ENCODE results near the gene ATXN1. TPM values are rescaled to one million over a fixed set of nuclear protein-coding genes. Genes with fewer than 3 reads are reported as not detected.
A peak's percentile ranks its signal among the peaks of the same experiment; 100 is the strongest.
"Not testable (repeated sequence)": the region's sequence is repeated elsewhere in the genome, so short reads cannot be mapped to it uniquely, and the experiment has no call there.

The ATXN1 gene
- total RNA-seq, 1 donor from 2014 or later = 3.9 TPM

- Mint-ChIP-seq H3K4me3 (no peak overlapping the region), H3K9me3 (no peaks in the 10 kb centered on the region), H3K27ac (ENCODE audit: unreplicated experiment) (no peak overlapping the region), H3K27me3 (ENCODE audit: low read depth) (peaks cover 2% of the 10 kb centered on the region), H3K4me1 (peaks cover 12% of the 10 kb centered on the region), H3K36me3 (ENCODE audit: low read depth) (no peaks in the 10 kb centered on the region)
- TF ChIP-seq CTCF (conservative IDR thresholded peaks at IDR 0.05) = no peak
- DNase-seq (ENCODE audit: low read depth, low spot score) = no peak
Observed at GRCh38 chr6:16380220-16380809, 380.9 kb downstream of the ATXN1 start.

GRCh38 chr6:16378360-16378759 lies 382.9 kb downstream of the ATXN1 start:
- not testable (repeated sequence) for H3K9me3 Mint-ChIP-seq; H3K4me3 Mint-ChIP-seq; H3K27ac Mint-ChIP-seq (ENCODE audit: unreplicated experiment); H3K27me3 Mint-ChIP-seq (ENCODE audit: low read depth); H3K36me3 Mint-ChIP-seq (ENCODE audit: low read depth); DNase-seq (ENCODE audit: low read depth, low spot score)
- H3K4me1 Mint-ChIP-seq = peaks cover 22% of the 10 kb centered on the region

DNA sequence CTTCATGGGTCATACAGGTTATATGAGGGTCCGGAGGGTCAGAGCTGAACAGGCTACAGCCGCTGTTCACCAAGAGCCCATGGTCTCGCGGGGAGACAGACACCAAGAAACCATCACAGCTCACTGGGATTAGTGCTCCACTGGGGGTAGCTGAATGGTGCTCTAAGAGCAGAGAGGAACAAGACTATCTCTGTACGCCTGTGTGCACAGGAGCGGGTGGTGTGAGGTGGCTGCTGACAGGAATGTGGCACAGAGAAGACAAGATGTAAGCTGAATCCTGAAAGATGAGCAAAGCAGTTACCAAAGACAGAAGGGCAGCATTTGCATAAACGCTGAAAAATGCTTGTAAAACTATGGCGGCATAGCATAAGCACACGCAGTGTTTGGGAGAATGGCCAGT lies 383.8 kb downstream of the ATXN1 start:
- DNase-seq (ENCODE audit: low read depth, low spot score) = no peak
- Mint-ChIP-seq H3K27ac (ENCODE audit: unreplicated experiment) (no peak overlapping the region), H3K36me3 (ENCODE audit: low read depth) (no peaks in the 10 kb centered on the region), H3K9me3 (no peaks in the 10 kb centered on the region), H3K4me1 (peaks cover 22% of the 10 kb centered on the region), H3K4me3 (no peak overlapping the region), H3K27me3 (ENCODE audit: low read depth) (no peaks in the 10 kb centered on the region)
- no peak for TF ChIP-seq CTCF (conservative IDR thresholded peaks at IDR 0.05)

DNA sequence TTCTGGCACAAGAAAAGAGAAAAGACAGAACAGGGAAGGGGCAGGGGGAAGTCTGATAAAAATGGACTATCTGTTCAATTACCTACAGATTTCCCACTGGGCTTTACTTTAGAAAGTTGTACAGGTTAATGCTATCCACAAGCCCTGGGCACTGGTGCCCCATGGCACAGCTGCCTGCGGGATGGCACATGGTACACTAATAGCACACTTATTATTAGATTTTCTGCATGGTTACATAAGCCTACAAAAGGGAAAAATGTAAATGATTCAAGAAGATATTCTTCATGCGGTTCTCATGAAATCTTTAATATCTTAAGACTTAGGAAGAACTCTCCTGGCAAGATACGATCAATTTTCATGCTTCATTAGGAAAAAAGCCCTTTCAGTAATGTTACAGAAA lies 385.4 kb downstream of the ATXN1 start:
- Mint-ChIP-seq H3K4me3 (no peak overlapping the region), H3K9me3 (no peaks in the 10 kb centered on the region)
- TF ChIP-seq CTCF (conservative IDR thresholded peaks at IDR 0.05) = no peak

DNA sequence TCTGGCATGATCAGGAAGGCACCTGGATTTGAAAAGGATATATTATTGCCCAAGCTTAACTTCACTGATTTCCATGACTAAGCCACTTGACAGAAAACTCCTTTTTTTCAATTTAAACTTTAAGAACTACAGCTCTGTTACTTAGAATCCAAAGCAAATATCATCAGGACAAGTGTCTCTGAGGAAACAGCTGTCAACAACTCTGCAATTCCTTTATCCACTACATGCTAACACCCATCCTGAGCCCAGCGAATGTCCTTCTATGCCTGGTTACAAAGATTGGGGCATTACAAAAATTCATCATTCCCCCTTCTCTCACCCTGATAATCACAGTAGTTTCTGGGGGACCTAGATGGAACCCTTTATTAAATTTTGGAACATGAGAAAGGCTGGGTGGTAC lies 386.1 kb downstream of the ATXN1 start:
- no peaks in the 10 kb centered on the region for H3K36me3 Mint-ChIP-seq (ENCODE audit: low read depth)
- TF ChIP-seq CTCF (conservative IDR thresholded peaks at IDR 0.05) = no peak
- no peak for DNase-seq (ENCODE audit: low read depth, low spot score)
- peak overlapping the region; percentile 48 for H3K4me3 Mint-ChIP-seq
- no peaks in the 10 kb centered on the region for H3K9me3 Mint-ChIP-seq
- no peak overlapping the region for H3K27ac Mint-ChIP-seq (ENCODE audit: unreplicated experiment)
- peaks cover 22% of the 10 kb centered on the region for H3K4me1 Mint-ChIP-seq
- no peaks in the 10 kb centered on the region for H3K27me3 Mint-ChIP-seq (ENCODE audit: low read depth)

More for the DNA sequence above, 385.4 kb downstream of the ATXN1 start:
- Mint-ChIP-seq H3K27me3 (ENCODE audit: low read depth) (no peaks in the 10 kb centered on the region), H3K4me1 (peaks cover 22% of the 10 kb centered on the region), H3K36me3 (ENCODE audit: low read depth) (no peaks in the 10 kb centered on the region), H3K27ac (ENCODE audit: unreplicated experiment) (no peak overlapping the region)
- DNase-seq (ENCODE audit: low read depth, low spot score) = no peak

GRCh38 chr6:16374461-16375200 lies 386.6 kb downstream of the ATXN1 start:
- no peaks in the 10 kb centered on the region for H3K36me3 Mint-ChIP-seq (ENCODE audit: low read depth)
- H3K9me3 Mint-ChIP-seq = no peaks in the 10 kb centered on the region
- H3K4me1 Mint-ChIP-seq = peaks cover 22% of the 10 kb centered on the region
- no peak overlapping the region for H3K27ac Mint-ChIP-seq (ENCODE audit: unreplicated experiment)
- peak overlapping the region; percentile 48 for H3K4me3 Mint-ChIP-seq
- TF ChIP-seq CTCF (conservative IDR thresholded peaks at IDR 0.05) = no peak
- DNase-seq (ENCODE audit: low read depth, low spot score) = no peak
- H3K27me3 Mint-ChIP-seq (ENCODE audit: low read depth) = no peaks in the 10 kb centered on the region
